ENCODE data around the gene RNASE13. TPM values are rescaled to one million over a fixed set of nuclear protein-coding genes. Genes with fewer than 3 reads are reported as not detected.

RNASE13 gene
- total and polyA plus RNA-seq, 2 experiments from 2014 or later, result not detected

- Histone ChIP-seq H3K9me2 (ENCODE audit: insufficient read depth) (no peaks in the 10 kb centered on the region), H4K20me1 (replicated peaks; ENCODE audit: insufficient read depth) (no peaks in the 10 kb centered on the region), H2AFZ (no peak overlapping the region), H3F3A (replicated peaks; ENCODE audit: low read depth) (no peaks in the 10 kb centered on the region), H3K4me1 (ENCODE audit: insufficient read depth) (peaks cover 6% of the 10 kb centered on the region; the same call in 1 of the 2 replicates), H3K27ac (ENCODE audit: low read depth) (no peak overlapping the region), H3K27me3 (ENCODE audit: insufficient read depth) (no peaks in the 10 kb centered on the region), H3K79me2 (replicated peaks; ENCODE audit: insufficient read depth) (no peaks in the 10 kb centered on the region), H3K4me3 (no peak overlapping the region), H3K36me3 (ENCODE audit: insufficient read depth) (no peaks in the 10 kb centered on the region), H3K4me2 (no peak overlapping the region)
- no peaks in the 10 kb centered on the region for H3K36me3 Mint-ChIP-seq (ENCODE audit: low read depth)
- H3K4me1 Mint-ChIP-seq, result peaks cover 10% of the 10 kb centered on the region; the same call in 2 of the 3 replicates
- no peak overlapping the region for H3K4me3 Mint-ChIP-seq
- TF ChIP-seq EZH2 (IDR thresholded peaks at IDR 0.05; ENCODE audit: low read depth, unreplicated experiment), result no peak
- TF ChIP-seq ZNF331 (CRISPR knock-in tag; IDR thresholded peaks at IDR 0.05; ENCODE audit: low read depth), result no peak
- no peak for TF ChIP-seq REST (IDR thresholded peaks at IDR 0.05; ENCODE audit: unreplicated experiment)
- TF ChIP-seq CREB1 (CRISPR knock-in tag; IDR thresholded peaks at IDR 0.05; ENCODE audit: low read depth), result no peak
- no peak for TF ChIP-seq STAT1 (IDR thresholded peaks at IDR 0.05; ENCODE audit: unreplicated experiment)
- TF ChIP-seq ZNF462 (CRISPR knock-in tag; IDR thresholded peaks at IDR 0.05), result no peak
- no peak for TF ChIP-seq ZNF114 (CRISPR knock-in tag; IDR thresholded peaks at IDR 0.05)
- TF ChIP-seq ETS1 (IDR thresholded peaks at IDR 0.05), result no peak
- TF ChIP-seq EZH2phosphoT487 (IDR thresholded peaks at IDR 0.05; ENCODE audit: unreplicated experiment), result no peak
- peaks cover 5% of the 10 kb centered on the region for H3K27me3 Mint-ChIP-seq (ENCODE audit: insufficient read depth, low read depth, poor library complexity)
- H3K27ac Mint-ChIP-seq, result no peak overlapping the region
- DNase-seq (ENCODE audit: low spot score) (peak; percentile 27), ATAC-seq (peak; percentile 70)
- no peaks in the 10 kb centered on the region for H3K9me3 Mint-ChIP-seq
These were observed 19.6 kb upstream of the RNASE13 start for GRCh38 chr14:21054123-21054767.
